Activated CD4-positive, alpha-beta T cell treated with anti-CD3 and anti-CD28 coated beads, Interleukin-2, amount 10 ng/mL, durations not matched to agents 24 days and 14 days (primary cell): ENCODE measurements around the gene CD84. TPM values are rescaled to one million over a fixed set of nuclear protein-coding genes. Genes with fewer than 3 reads are reported as not detected.
"Not testable (repeated sequence)": the region's sequence is repeated elsewhere in the genome, so short reads cannot be mapped to it uniquely, and the experiment has no call there.

ENCODE experiments used
- DNase-seq: peaks from one replicate; pipeline ENCODE4 v3.0.0; 2022
- H3K27ac Mint-ChIP-seq: one replicate; pipeline ENCODE4 v1.8.0; 2022; ENCODE audit warnings: mild to moderate bottlenecking, mixed read lengths
- H3K27me3 Mint-ChIP-seq: one replicate; pipeline ENCODE4 v1.8.0; 2022; ENCODE audit warnings: mixed read lengths
- H3K36me3 Mint-ChIP-seq: one replicate; pipeline ENCODE4 v1.8.0; 2022; ENCODE audit warnings: low read depth, mild to moderate bottlenecking, mixed read lengths
- H3K4me1 Mint-ChIP-seq: one replicate; pipeline ENCODE4 v1.8.0; 2021; ENCODE audit warnings: mixed read lengths
- H3K4me3 Mint-ChIP-seq: one replicate; pipeline ENCODE4 v1.8.0; 2022; ENCODE audit warnings: mild to moderate bottlenecking, moderate library complexity, mixed read lengths
- H3K9me3 Mint-ChIP-seq: one replicate; pipeline ENCODE4 v1.8.0; 2021; ENCODE audit warnings: mixed read lengths
- intact Hi-C: fragments of 100-400 bp; cut with micrococcal nuclease; formaldehyde crosslinking; loops from one replicate; pipeline ENCODE4 v1.15.1; 2023
- total RNA-seq: library from RNA; stranded (reverse); gene quantifications from 2 replicates; pipeline ENCODE4 v1.2.3, GENCODE V29; 2022

Gene CD84
- total RNA-seq, 1 donor from 2014 or later, result 17.7 TPM

DNA sequence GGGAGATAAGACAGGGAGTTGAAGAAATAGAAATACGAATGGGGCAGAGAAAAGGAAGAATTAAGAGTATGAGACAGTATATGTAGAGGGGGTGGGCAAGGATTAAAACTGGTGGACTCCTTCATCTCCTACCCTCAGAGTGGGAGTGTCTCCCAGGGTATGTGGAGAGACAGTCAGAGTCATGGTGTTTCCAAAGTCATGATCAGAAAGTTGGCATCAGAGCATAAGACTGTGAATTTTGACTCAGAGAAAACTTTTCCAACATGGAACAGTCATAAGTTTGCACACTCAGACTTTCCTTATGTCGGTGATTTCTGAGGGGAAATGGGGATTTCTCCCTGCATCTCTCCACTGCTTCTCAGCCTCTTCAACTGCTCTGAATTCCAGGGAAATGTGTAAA is 2.4 kb downstream of the CD84 start:
- peak overlapping the region; percentile 92 for H3K27ac Mint-ChIP-seq
- H3K4me3 Mint-ChIP-seq, result peak overlapping the region; percentile 88
- peaks cover 82% of the 10 kb centered on the region for H3K4me1 Mint-ChIP-seq
- peaks cover 19% of the 10 kb centered on the region for H3K36me3 Mint-ChIP-seq
- no peaks in the 10 kb centered on the region for H3K27me3 Mint-ChIP-seq
- peaks cover 10% of the 10 kb centered on the region for H3K9me3 Mint-ChIP-seq
- DNase-seq, result no peak
- intact Hi-C loops, result loop anchor here (1.0 to 2.0 kb wide), 6 partner anchors 9 to 116 kb away; no protein-coding TSS in a partner anchor

DNA sequence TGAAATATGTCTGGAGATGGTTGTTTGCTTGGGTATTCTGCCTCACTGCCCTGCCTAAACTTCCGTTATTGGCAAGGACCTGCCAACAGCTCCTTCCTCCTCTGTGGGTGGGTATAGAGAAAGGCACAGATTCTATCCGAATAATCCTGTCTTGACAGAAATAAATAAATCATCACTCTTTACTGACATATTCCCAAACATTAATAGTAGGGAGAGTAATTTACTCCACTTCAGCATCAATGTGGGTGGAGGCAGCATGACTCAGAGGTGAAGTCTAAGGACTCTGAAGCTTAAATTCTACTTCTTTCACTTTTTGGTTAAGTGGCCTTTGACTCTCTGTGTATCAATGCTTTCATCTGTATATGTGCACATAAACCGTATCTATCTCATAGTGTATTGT is 2.9 kb downstream of the CD84 start:
- Mint-ChIP-seq H3K27ac (peak overlapping the region; percentile 92), H3K4me1 (peaks cover 83% of the 10 kb centered on the region), H3K9me3 (peaks cover 13% of the 10 kb centered on the region), H3K27me3 (no peaks in the 10 kb centered on the region), H3K4me3 (peak overlapping the region; percentile 88), H3K36me3 (peaks cover 23% of the 10 kb centered on the region)
- DNase-seq, result peak; percentile 75
- intact Hi-C loops, result loop anchor here (1.0 to 2.0 kb wide), 4 partner anchors 8 to 116 kb away; no protein-coding TSS in a partner anchor

DNA sequence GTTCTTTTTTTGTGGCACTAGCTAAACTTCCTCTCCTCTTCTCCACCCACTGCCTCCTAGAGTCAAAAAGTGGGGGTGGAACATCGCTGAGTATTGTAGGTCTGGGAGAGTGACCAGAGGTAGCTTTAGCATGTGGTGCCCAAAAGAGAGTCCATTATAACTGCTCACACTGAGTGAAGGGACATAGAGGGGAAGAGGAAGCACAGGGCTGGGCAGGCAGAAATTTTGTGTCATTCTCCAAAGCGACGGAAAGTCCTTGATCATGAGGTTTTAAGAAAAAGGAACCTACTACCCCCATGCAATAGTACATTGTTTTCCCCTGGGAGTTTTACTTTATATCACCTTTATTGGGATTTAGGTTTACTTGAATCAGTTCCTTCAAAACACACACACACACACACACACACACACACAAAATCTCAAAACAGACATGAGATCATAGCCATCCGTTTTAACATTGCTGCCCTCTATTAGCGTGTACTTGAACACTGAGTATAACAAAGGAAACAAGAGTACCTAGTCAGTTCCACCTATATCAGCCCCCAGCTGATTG is 4.1 kb downstream of the CD84 start:
- intact Hi-C loops, result no loop called here
- Mint-ChIP-seq H3K4me1 (peaks cover 86% of the 10 kb centered on the region), H3K9me3 (peaks cover 18% of the 10 kb centered on the region), H3K36me3 (peaks cover 29% of the 10 kb centered on the region), H3K4me3 (peak overlapping the region; percentile 88), H3K27ac (peak overlapping the region; percentile 92), H3K27me3 (no peaks in the 10 kb centered on the region)
- peak; percentile 72 for DNase-seq

DNA sequence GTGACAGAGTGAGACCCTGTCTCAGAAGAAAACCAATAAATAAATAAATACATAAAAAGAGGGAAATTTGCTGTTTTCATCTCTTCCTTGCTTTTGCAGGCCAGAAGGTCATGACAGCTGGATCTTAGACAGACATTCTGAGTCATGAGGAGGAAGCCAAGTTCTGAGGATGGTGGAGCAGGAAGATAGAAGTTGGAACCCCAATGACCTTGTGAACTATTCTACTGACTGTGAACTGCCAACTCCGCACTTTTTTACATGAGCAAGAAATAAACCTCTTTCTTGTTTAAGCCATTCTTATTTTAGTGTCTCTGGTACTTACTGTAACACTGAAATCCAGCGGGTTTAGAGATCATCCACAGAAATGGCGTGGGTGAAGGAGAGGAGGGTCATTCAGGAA is 8.5 kb downstream of the CD84 start:
- H3K4me3 Mint-ChIP-seq, result peak overlapping the region; percentile 15
- no peak for DNase-seq
- H3K36me3 Mint-ChIP-seq, result peaks cover 43% of the 10 kb centered on the region
- peaks cover 85% of the 10 kb centered on the region for H3K4me1 Mint-ChIP-seq
- peak overlapping the region; percentile 45 for H3K27ac Mint-ChIP-seq
- H3K27me3 Mint-ChIP-seq, result no peaks in the 10 kb centered on the region
- intact Hi-C loops, result no loop called here
- peaks cover 26% of the 10 kb centered on the region for H3K9me3 Mint-ChIP-seq

DNA sequence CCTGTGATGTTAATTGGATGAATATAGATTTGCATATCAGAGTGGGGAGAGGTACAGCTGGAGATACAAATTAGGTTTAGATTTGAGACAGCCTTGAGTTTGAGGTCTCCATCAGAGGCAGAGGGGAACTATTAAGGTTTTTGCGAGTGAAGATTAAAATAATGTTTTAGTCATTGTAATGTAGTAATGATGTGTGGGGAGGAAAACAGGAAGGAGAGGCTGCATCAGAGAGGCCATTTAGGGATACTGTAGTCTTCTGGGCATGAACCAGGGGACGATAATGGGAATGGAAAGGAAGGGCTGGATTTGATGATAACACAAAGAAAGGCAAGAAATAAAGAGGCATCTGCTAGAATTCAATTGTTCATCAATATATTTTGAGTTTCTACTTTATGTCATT is 9.5 kb downstream of the CD84 start:
- Mint-ChIP-seq H3K4me1 (peaks cover 83% of the 10 kb centered on the region), H3K27ac (peak overlapping the region; percentile 98), H3K36me3 (peaks cover 50% of the 10 kb centered on the region), H3K9me3 (peaks cover 26% of the 10 kb centered on the region), H3K4me3 (peak overlapping the region; percentile 36), H3K27me3 (no peaks in the 10 kb centered on the region)
- DNase-seq, result no peak
- intact Hi-C loops, result loop anchor here (2.0 kb wide), 2 partner anchors 29 to 53 kb away; no protein-coding TSS in a partner anchor

DNA sequence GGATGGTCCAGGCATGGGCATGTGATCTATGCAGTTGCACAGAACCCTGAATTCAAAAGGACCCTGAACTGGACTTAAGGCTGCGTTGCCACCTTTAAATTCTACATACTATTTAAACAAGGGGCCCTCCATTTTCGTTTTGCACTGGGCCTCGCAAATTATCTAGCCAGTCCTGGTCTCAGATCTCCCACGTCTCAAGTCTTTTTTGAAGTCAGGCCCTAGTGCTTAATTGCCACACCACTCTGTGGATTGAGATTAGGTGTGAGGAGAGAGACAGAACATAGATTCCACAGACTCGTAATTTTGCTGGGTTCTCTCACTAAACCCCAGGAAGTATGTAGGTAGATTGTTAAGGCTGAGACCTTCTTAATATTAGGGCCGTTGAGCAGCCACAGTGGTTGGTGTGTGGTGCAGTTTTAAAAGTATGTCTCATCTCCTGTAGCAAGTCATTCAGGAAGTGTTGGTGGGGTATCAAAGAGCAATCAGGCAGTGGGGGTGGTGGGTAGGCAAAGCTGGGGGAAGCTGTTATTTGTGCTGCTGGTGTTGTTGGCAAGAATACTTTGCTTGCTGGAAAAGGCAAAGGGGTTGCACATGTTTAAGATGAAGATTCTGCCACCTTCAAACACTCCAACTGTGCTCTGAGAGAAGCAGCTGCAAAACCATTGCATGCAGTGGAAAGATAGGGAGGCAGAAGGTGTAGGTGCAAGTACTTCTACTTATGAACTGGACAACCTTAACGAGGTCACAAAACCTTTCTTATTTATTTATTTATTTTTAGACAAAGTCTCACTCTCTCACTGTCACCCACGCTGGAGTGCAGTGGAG is 11.2 kb downstream of the CD84 start:
- Mint-ChIP-seq H3K4me1 (peaks cover 76% of the 10 kb centered on the region), H3K36me3 (peaks cover 57% of the 10 kb centered on the region), H3K27ac (peak overlapping the region; percentile 98), H3K27me3 (no peaks in the 10 kb centered on the region), H3K9me3 (peaks cover 25% of the 10 kb centered on the region), H3K4me3 (peak overlapping the region; percentile 68)
- DNase-seq, result peak; percentile 85
- intact Hi-C loops, result loop anchor here (1.0 to 2.0 kb wide), 4 partner anchors 8 to 55 kb away; no protein-coding TSS in a partner anchor

DNA sequence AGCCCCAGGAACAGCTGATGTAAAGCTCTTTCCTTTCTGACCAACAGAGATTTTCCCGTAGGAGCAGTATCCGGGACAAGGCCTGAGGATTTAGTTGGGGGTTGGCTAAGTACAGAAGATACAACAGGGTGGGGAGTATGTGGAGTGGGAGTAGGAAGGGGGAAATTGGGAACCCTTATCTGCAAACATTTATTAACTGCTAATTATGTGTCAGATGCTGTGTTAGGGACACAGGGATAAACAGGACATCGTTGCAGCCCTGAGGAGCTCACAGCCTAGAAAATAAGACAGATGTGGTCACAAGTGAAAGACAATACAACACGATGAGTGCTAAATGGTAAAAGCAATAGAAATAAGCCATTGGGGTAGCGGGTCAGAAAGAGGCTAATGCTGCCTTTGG is 12.0 kb downstream of the CD84 start:
- intact Hi-C loops, result no loop called here
- Mint-ChIP-seq H3K9me3 (peaks cover 25% of the 10 kb centered on the region), H3K27ac (peak overlapping the region; percentile 98), H3K4me1 (peaks cover 70% of the 10 kb centered on the region), H3K4me3 (peak overlapping the region; percentile 68), H3K27me3 (no peaks in the 10 kb centered on the region), H3K36me3 (peaks cover 59% of the 10 kb centered on the region)
- no peak for DNase-seq

DNA sequence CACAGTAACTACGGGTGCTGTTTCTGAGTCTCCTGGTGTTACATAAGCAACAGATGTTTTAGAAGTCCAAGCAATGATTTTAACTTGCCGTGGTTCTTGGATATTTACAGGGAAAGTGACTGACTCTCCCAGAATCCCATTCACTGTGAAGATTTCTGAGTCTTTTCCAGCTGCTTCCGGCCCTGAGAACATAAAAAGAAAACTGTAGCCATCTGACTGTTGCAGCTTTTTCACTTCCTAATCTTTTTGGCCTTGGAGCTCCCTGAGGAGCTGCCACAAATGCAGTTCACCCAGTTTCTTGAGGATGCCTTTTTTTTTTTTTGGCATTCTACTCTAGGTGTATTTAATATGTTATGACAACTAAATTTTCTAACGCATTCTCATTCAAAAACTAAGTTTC is 13.7 kb downstream of the CD84 start:
- DNase-seq, result no peak
- peaks cover 56% of the 10 kb centered on the region for H3K36me3 Mint-ChIP-seq
- no peaks in the 10 kb centered on the region for H3K27me3 Mint-ChIP-seq
- peak overlapping the region; percentile 59 for H3K27ac Mint-ChIP-seq
- peaks cover 71% of the 10 kb centered on the region for H3K4me1 Mint-ChIP-seq
- peaks cover 22% of the 10 kb centered on the region for H3K9me3 Mint-ChIP-seq
- no peak overlapping the region for H3K4me3 Mint-ChIP-seq
- intact Hi-C loops, result no loop called here

DNA sequence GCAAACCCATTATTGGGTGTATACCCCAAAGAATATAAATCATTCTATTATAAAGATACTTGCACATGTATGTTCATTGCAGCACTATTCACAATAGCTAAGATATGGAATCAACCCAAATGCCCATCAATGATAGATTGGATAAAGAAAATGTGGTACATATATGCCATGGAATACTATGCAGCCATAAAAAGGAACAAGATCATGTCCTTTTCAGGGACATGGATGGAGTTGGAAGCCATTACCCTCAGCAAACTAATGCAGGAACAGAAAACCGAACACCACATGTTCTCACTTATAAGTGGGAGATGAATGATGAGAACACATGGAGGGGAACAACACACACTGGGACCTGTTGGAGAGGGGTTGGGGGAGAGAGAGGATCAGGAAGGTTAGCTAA is 16.1 kb downstream of the CD84 start:
- H3K4me3 Mint-ChIP-seq, DNase-seq, intact Hi-C loops, H3K27me3 Mint-ChIP-seq: not testable (repeated sequence)
- peaks cover 75% of the 10 kb centered on the region for H3K4me1 Mint-ChIP-seq
- peaks cover 67% of the 10 kb centered on the region for H3K36me3 Mint-ChIP-seq
- peaks cover 17% of the 10 kb centered on the region for H3K9me3 Mint-ChIP-seq
- peak overlapping the region; percentile 45 for H3K27ac Mint-ChIP-seq

DNA sequence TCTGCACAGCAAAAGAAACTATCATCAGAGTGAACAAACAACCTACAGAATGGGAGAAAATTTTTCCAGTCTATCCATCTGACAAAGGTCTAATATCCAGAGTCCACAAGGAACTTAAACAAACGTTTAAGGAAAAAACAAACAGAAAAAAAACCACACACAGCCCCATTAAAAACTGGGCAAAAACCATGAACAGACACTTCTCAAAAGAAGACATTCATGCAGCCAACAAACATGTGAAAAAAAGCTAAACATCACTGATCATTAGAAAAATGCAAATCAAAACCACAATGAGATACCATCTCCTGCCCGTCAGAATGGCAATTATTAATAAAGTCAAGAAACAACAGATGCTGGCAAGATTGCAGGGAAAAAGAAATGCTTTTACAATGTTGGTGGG is 16.6 kb downstream of the CD84 start:
- peaks cover 17% of the 10 kb centered on the region for H3K9me3 Mint-ChIP-seq
- peaks cover 65% of the 10 kb centered on the region for H3K36me3 Mint-ChIP-seq
- peaks cover 73% of the 10 kb centered on the region for H3K4me1 Mint-ChIP-seq
- H3K27me3 Mint-ChIP-seq, intact Hi-C loops, H3K4me3 Mint-ChIP-seq, H3K27ac Mint-ChIP-seq, DNase-seq: not testable (repeated sequence)

DNA sequence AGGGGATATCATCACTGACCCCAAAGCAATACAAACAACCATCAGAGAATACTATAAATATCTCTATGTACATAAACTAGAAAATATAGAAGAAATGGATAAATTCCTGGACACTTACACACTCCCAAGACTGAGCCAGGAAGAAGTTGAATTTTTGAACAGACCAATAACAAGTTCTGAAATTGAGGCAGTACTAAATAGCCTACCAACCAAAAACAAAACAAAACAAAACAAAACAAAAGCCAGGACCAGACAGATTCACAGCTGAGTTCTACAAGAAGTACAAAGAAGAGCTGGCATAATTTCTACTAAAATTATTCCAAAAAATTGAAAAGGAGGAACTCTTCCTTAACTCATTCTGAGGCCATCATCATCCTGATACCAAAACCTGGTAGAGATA is 18.5 kb downstream of the CD84 start:
- Mint-ChIP-seq H3K9me3 (peaks cover 14% of the 10 kb centered on the region), H3K4me1 (peaks cover 60% of the 10 kb centered on the region), H3K27ac (peak overlapping the region; percentile 81), H3K36me3 (peaks cover 61% of the 10 kb centered on the region), H3K4me3 (peak overlapping the region; percentile 73), H3K27me3 (no peaks in the 10 kb centered on the region)
- DNase-seq, result no peak
- intact Hi-C loops, result loop anchor here (2.0 kb wide), 2 partner anchors 16 to 20 kb away; no protein-coding TSS in a partner anchor

DNA sequence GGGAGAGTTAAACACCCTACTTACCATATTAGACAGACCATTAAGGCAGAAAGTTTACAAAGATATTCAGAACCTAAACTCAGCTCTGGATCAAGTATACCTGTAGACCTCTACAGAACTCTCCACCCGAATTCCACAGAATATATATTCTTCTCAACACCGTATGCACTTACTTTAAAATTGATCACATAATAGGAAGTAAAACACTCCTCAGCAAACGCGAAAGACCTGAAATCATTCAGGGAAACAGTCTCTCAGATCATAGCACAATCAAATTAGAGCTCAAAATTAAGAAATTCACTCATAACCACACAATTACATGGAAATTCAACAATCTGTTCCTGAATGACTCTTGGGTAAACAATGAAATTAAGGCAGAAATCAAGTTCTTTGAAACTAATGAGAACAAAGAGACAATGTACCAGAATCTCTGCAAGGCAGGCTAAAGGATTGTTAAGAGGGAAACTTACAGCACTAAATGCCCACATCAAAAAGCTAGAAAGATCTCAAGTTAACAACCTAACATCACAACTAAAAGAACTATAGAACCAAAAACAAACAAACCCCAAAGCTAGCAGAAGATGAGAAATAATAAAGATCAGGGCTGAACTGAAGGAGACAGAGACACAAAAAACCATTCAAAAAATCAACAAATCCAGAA is 19.1 kb downstream of the CD84 start:
- intact Hi-C loops, result loop anchor here (2.0 kb wide), 2 partner anchors 17 to 19 kb away; no protein-coding TSS in a partner anchor
- peaks cover 55% of the 10 kb centered on the region for H3K4me1 Mint-ChIP-seq
- H3K27me3 Mint-ChIP-seq, result no peaks in the 10 kb centered on the region
- H3K4me3 Mint-ChIP-seq, result peak overlapping the region; percentile 73
- H3K27ac Mint-ChIP-seq, result peak overlapping the region; percentile 81
- no peak for DNase-seq
- peaks cover 14% of the 10 kb centered on the region for H3K9me3 Mint-ChIP-seq
- peaks cover 58% of the 10 kb centered on the region for H3K36me3 Mint-ChIP-seq

DNA sequence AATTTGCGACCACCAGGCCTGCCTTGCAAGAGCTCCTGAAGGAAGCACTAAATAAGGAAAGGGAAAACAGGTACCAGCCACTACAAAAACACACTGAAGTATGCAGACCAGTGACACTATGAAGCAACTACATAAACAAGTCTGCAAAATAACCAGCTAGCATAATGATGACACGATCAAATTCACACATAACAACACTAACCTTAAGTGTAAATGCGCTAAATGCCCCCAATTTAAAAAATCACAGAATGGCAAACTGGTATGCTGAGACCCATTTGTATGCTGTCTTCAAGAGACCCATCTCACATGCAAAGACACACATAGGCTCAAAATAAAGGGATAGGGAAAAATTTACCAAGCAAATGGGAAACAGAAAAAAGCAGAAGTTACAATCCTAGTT is 19.9 kb downstream of the CD84 start:
- Mint-ChIP-seq H3K36me3 (peaks cover 52% of the 10 kb centered on the region), H3K4me1 (peaks cover 49% of the 10 kb centered on the region), H3K9me3 (peaks cover 14% of the 10 kb centered on the region), H3K27ac (peak overlapping the region; percentile 81), H3K4me3 (peak overlapping the region; percentile 73)
- not testable (repeated sequence) for DNase-seq, H3K27me3 Mint-ChIP-seq
- intact Hi-C loops, result loop anchor here (2.0 kb wide), 1 partner anchor 47 kb away; no protein-coding TSS in a partner anchor
